HT1080 (cell line): ENCODE results near the gene DRC3. TPM values are rescaled to one million over a fixed set of nuclear protein-coding genes. Genes with fewer than 3 reads are reported as not detected.

Experiments used
- DNase-seq: peaks from one replicate; pipeline ENCODE4 v3.0.0-alpha.2; 2015; ENCODE audit warnings: low read depth
- total RNA-seq: library from RNA; depleted of rRNA; stranded (reverse); fragments of >200 nt; shearing (Covaris generic); gene quantifications from 2 replicates; pipeline ENCODE4 v1.2.3, GENCODE V29; 2014

The DRC3 gene
- total RNA-seq, 1 experiment from 2014 or later = 0.47 TPM

DNA sequence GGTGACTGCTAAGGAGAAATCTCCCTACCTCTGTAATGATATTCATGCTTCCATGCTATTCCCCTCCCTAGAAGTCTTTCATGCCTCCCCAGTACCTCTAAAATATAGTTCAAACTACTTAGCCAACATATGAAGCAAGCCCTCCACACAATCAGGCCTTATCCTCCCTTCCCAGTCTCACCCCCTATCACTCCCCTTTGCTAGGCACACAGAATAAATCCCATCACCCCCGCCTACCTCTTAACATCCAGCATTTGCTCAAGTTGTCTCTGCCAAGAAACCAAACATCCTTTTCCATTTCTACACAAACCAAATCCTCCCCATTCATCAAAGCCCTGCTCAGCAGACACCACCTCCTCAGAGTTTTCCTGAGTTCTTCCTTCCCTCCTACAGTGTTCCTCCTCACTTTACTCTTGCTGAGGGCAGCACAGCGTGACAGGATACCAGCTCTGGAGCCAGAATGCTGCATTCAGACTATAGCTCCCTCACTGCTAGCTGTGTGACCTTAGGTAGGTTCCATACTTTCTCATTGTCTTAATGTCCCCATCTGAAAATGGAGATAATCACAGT, 7.4 kb upstream of the DRC3 start:
- no peak for DNase-seq

DNA sequence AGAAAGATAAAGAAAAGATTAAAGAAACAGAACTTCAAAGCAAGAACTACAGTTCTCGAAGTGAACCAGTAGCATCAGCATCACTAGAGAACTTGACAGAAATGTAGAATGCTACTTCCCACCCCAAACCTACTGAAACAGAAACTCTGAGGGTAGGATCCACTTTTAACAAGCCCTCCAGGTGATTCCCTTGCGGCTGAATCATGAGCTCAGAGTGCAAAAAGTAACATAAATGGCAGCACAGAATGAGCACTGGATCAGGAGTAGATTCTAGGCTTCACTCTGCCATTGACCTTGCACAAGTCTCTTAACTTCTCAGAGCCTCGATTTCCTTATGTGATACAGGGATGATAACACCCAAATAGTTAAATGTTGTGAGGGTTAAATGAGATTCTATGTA, 6.3 kb upstream of the DRC3 start:
- DNase-seq = no peak

DNA sequence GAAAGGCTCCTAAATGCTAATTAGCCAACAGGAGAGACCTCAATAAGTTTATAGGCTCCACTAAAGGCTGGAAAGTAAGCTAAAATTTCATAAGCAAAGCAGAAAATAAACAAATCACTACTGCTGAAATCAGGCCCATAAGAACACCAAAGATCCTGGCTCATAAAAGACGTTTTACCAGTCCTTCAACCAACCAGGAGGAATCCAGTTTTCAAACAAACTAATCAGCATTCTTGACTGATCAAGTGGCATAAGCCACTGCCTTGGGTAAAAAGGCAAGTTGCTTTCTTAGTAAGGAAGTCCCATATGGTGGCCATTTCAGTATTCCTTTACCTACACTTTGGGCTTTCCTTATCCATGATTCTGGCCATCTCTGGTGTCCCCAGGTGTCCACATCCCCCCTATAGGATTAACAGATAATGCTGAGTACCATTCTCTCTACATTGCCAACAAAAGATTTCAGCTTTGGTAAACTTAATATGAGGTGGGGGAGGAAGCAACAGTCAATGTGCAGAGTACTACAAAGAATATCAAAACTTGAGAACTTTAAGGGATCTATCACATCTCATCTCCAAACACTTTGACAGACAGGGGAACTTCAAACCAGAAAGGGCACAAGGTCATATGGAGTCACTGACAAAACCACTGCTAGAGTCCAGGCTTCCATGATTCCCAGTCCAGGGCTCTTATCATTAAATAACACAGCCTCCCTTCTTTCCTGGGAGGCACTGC, 1.8 kb upstream of the DRC3 start:
- DNase-seq = no peak

- peak; percentile 20 for DNase-seq
Observed at GRCh38 chr17:17971431-17972125, 1.1 kb upstream of the DRC3 start.

GRCh38 chr17:17972952-17973254, 241 bp downstream of the DRC3 start:
- no peak for DNase-seq

GRCh38 chr17:17975436-17975835, 2.8 kb downstream of the DRC3 start:
- no peak for DNase-seq

- DNase-seq = no peak
Observed at GRCh38 chr17:17976931-17977570, 4.4 kb downstream of the DRC3 start.

- no peak for DNase-seq
Observed at GRCh38 chr17:17978481-17979424, 6.1 kb downstream of the DRC3 start.

GRCh38 chr17:17979778-17980177, 7.1 kb downstream of the DRC3 start:
- DNase-seq = no peak

- no peak for DNase-seq
Observed at GRCh38 chr17:17981330-17981729, 8.7 kb downstream of the DRC3 start.

GRCh38 chr17:17982801-17983200, 10.1 kb downstream of the DRC3 start:
- DNase-seq = no peak

DNA sequence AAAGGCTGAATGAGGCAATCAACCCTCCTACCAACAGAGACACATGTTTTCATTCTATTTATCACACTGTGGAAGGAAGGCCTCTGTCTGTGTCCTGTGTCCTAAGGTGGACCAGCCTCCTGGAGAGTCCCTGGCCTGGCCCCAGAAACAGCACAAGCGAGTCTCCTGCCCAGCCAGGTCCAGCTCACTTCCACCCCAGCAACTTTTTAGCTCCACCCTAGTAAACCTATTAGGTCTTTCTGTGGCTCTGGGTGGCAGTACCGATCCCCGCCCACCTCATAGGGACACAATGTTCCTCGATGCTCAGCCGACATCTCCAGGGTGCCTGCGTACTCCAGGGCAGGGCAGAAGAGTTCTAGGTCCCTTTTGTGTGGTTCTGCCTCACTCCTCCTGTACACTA, 10.7 kb downstream of the DRC3 start:
- no peak for DNase-seq

DNA sequence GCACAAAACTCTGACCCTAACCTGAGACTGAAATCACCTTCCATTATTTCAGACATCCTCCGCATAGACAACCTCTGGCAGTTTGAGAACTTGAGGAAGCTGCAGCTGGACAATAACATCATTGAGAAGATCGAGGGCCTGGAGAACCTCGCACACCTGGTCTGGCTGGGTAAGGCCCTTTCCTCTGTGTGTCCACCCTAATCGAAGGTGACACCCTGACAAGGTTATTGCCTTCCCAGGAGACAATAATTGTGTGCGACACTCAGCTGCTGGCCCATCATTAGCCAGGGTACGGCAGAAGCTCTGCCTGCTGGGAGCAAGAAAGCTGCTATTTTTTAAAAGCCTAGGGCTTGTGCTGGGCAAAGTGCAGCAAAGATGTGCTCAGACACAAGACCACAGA, 11.1 kb downstream of the DRC3 start:
- DNase-seq = no peak

GRCh38 chr17:17985153-17985552, 12.5 kb downstream of the DRC3 start:
- no peak for DNase-seq

DNA sequence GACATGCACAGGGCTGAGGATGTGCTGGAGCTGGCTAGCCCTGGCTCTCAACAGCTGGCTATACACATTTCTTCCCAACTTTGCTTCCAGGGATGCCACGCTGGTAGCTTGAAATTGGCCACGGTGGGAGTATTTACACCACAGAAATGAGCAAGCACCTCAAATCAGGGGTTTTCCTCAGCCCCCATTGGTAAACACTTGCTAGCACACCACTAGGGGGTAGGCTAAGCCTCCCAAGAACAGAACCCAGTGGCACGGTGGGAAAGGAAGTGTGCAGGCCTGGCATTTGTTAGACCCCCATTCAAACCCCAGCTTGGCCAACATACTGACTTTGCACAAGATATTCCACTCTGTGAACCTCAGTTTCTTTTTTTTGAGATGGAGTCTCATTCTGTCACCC, 12.9 kb downstream of the DRC3 start:
- peak; percentile 18 for DNase-seq

GRCh38 chr17:17987187-17987896, 14.7 kb downstream of the DRC3 start:
- no peak for DNase-seq

- DNase-seq = no peak
Observed at GRCh38 chr17:17987901-17988300, 15.2 kb downstream of the DRC3 start.

DNA sequence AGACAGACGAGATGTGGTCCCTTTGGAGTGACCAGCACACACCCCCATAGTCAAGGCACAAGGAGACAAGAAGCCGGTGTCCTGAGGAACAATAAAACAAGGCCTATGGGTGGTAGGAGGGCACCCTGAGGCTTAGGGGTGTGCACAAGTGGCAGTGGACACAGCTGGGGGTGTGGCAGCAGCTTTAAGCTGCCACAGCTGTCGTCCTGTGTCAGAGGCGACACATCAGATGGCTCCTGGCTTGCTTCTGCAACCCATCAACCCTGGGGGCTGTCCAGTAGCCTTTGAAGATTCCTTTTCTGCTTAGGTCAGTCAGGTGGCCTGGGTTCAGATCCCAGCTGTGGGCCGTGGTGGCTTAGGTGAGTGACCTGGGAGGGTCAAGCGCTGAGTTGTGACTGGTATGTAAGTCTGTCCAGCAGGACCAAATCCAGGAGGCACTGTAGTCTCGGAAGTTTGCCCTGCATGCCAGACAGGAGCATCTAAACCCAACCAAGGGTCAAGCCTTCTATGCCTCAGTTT, 15.8 kb downstream of the DRC3 start:
- no peak for DNase-seq

DNA sequence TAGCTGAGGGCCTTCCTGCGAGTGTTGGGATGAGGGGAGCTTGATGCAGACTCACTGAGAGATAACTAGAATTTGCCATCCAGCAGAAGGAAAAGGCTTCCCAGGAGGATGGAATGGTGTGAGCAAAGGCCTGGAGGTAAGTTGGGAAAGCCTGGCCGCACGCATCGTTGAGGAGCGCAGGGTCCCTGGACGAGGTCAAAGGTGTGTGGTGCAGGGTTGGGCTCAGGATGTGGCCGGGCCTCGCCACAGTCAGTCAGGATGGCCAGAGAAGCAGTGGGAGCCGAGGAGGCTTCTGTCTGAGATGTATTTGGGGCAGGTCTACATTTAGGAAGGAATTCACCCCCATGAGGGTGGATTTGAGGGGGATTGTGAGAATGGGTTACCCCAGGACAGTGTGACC, 16.4 kb downstream of the DRC3 start:
- no peak for DNase-seq

DNA sequence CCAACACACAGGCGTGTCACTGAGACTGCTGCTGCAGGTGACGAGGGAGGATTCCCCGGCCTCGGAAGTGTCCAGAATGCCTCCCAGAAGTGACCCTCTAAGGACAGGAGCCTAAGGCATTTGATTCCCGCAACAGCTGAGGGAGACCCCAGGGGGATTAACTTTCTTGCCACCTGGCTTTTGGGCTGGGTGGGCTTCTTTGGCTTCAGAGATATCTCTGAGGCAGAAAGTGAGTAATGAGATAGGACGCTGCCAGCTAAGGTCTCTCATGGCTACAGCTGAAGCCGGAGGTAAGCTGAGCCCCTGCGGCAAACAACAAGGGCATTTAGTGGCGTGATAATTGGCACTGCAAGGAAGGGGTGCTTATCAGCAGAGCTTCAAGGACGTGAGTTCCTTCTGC, 17.0 kb downstream of the DRC3 start:
- DNase-seq = no peak
